Subcutaneous abdominal adipose tissue (tissue), 5 donors: ENCODE results near the gene RETREG2.

Source experiments
- H3K27ac ChIP-seq: one replicate; pipeline ENCODE4 v1.7.0; 2013; ENCODE audit warnings: low read depth, mild to moderate bottlenecking, inconsistent platforms, low read length, moderate library complexity
- H3K27me3 ChIP-seq, 5 donors: one replicate each; pipeline ENCODE4 v1.7.0; 2013; ENCODE audit warnings: low read length in 5 of 5, inconsistent platforms in 1 of 5; ENCODE audit not compliant: control insufficient read depth in 5 of 5, insufficient read depth in 4 of 5
- H3K36me3 ChIP-seq, 5 donors: one replicate each; pipeline ENCODE4 v1.7.0; 2013; ENCODE audit warnings: low read length in 5 of 5; ENCODE audit not compliant: control insufficient read depth in 5 of 5, insufficient read depth in 5 of 5
- H3K4me1 ChIP-seq, 5 donors: one replicate each; pipeline ENCODE4 v1.7.0; 2013; ENCODE audit warnings: low read length in 5 of 5, mild to moderate bottlenecking in 3 of 5, moderate library complexity in 1 of 5; ENCODE audit not compliant: control insufficient read depth in 5 of 5, insufficient read depth in 5 of 5
- H3K4me3 ChIP-seq, 5 donors: one replicate each; pipeline ENCODE4 v1.7.0; 2013; ENCODE audit warnings: low read length in 5 of 5, low read depth in 1 of 5
- H3K9ac ChIP-seq, 5 donors: one replicate each; pipeline ENCODE4 v1.7.0; 2013; ENCODE audit warnings: low read length in 5 of 5, mild to moderate bottlenecking in 4 of 5, moderate library complexity in 3 of 5
- H3K9me3 ChIP-seq, 5 donors: one replicate each; pipeline ENCODE4 v1.7.0; 2013; ENCODE audit warnings: low read length in 5 of 5; ENCODE audit not compliant: control insufficient read depth in 5 of 5
- donor health status: healthy.
- donor health status: healthy.
- donor health status: healthy.
- donor health status: healthy.
- donor health status: healthy.

Gene RETREG2, protein sequence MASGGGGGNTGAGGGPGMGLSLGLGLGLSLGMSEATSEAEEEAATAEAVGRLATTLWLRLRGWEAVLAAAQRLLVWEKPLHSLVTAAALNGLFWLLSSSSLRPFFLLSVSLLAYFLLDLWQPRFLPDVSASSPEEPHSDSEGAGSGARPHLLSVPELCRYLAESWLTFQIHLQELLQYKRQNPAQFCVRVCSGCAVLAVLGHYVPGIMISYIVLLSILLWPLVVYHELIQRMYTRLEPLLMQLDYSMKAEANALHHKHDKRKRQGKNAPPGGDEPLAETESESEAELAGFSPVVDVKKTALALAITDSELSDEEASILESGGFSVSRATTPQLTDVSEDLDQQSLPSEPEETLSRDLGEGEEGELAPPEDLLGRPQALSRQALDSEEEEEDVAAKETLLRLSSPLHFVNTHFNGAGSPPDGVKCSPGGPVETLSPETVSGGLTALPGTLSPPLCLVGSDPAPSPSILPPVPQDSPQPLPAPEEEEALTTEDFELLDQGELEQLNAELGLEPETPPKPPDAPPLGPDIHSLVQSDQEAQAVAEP

GRCh38 chr2:219177552-219178376, at the start of gene RETREG2:
Gene RETREG2 (plus strand): TSS chr2:219178275. CDS start chr2:219178353, 78 bp downstream.
- Histone ChIP-seq H3K36me3 (peaks cover 0 to 57% (median 56%) of the 10 kb centered on the region in 5 donors), H3K27ac (peak within 1 kb of the TSS; percentile 93), H3K27me3 (no peaks in the 10 kb centered on the region), H3K9ac (peak within 1 kb of the TSS; percentile 89 to 92 (median 91)), H3K9me3 (no peaks in the 10 kb centered on the region), H3K4me3 (peak within 1 kb of the TSS; percentile 78 to 97 (median 86)), H3K4me1 (peaks cover 2 to 47% (median 38%) of the 10 kb centered on the region in 5 donors)

DNA sequence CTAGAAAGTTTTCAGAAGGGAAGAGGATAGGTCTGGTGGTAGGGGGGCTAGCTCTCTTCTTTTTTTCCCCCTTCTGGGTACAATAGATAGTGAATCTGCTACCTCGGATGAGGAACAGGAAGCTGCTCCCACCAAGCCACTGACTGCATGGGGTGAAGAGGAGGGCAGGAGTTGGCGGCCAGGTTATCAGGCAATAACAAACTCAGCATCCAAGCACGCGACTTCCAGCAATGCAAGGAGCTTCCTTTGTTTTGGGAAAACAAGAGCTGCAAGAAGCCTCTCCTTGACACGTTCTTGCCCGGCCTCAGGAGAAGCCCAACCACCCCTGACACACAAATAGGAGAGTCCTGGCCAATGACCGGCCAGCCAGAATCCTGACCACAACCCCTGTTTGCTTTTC, 49.7 kb upstream of the RETREG2 start:
- H3K27ac ChIP-seq = no peak overlapping the region
- H3K4me1 ChIP-seq = peaks cover 0 to 22% (median 16%) of the 10 kb centered on the region in 5 donors
- peaks cover 0 to 5% (median 2%) of the 10 kb centered on the region in 5 donors for H3K36me3 ChIP-seq
- H3K9me3 ChIP-seq = no peaks in the 10 kb centered on the region
- H3K4me3 ChIP-seq = no peak overlapping the region
- no peak overlapping the region for H3K9ac ChIP-seq
- H3K27me3 ChIP-seq = no peaks in the 10 kb centered on the region

GRCh38 chr2:219129589-219129988, 48.5 kb upstream of the RETREG2 start:
- peaks cover 0 to 22% (median 16%) of the 10 kb centered on the region in 5 donors for H3K4me1 ChIP-seq
- no peak overlapping the region for H3K27ac ChIP-seq

GRCh38 chr2:219131327-219131726, 46.7 kb upstream of the RETREG2 start:
- peaks cover 0 to 5% (median 2%) of the 10 kb centered on the region in 5 donors for H3K36me3 ChIP-seq
- no peaks in the 10 kb centered on the region for H3K9me3 ChIP-seq
- peaks cover 0 to 12% (median 8%) of the 10 kb centered on the region in 5 donors for H3K4me1 ChIP-seq
- no peak overlapping the region for H3K9ac ChIP-seq
- H3K4me3 ChIP-seq = no peak overlapping the region
- no peak overlapping the region for H3K27ac ChIP-seq
- no peaks in the 10 kb centered on the region for H3K27me3 ChIP-seq

More at GRCh38 chr2:219129589-219129988, 48.5 kb upstream of the RETREG2 start:
- no peaks in the 10 kb centered on the region for H3K27me3 ChIP-seq
- no peak overlapping the region for H3K4me3 ChIP-seq
- no peak overlapping the region for H3K9ac ChIP-seq
- peaks cover 0 to 5% (median 2%) of the 10 kb centered on the region in 5 donors for H3K36me3 ChIP-seq
- H3K9me3 ChIP-seq = no peaks in the 10 kb centered on the region

DNA sequence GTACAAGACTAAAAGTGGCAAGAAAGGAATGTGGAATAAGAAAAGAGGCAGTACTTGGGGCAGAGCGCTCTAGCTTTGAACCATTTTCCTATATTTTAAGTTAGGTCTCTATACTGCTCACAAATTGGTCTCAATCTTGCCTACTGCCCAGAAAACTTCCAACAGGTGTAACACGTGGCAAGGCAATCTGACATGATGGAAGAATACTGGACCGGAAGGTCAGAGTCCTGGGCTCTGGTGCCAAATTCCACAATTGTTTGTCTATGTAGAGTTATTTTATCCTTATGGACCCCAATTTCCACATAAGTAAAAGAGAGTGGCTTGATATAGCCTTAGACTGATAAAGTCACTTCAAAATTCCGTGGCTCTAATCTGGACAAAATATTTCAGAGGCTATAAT, 46.3 kb upstream of the RETREG2 start:
- Histone ChIP-seq H3K27me3 (no peaks in the 10 kb centered on the region), H3K9me3 (no peaks in the 10 kb centered on the region), H3K9ac (no peak overlapping the region), H3K4me1 (peaks cover 0 to 12% (median 8%) of the 10 kb centered on the region in 5 donors), H3K27ac (no peak overlapping the region), H3K4me3 (no peak overlapping the region), H3K36me3 (peaks cover 0 to 5% (median 2%) of the 10 kb centered on the region in 5 donors)

GRCh38 chr2:219133976-219134375, 44.1 kb upstream of the RETREG2 start:
- peaks cover 0 to under 1% (median 0%) of the 10 kb centered on the region in 5 donors for H3K4me1 ChIP-seq
- H3K27me3 ChIP-seq = no peaks in the 10 kb centered on the region
- H3K9ac ChIP-seq = no peak overlapping the region
- peaks cover 0 to 9% (median 5%) of the 10 kb centered on the region in 5 donors for H3K36me3 ChIP-seq
- H3K9me3 ChIP-seq = no peaks in the 10 kb centered on the region
- no peak overlapping the region for H3K27ac ChIP-seq
- H3K4me3 ChIP-seq = no peak overlapping the region

GRCh38 chr2:219140722-219141121, 37.4 kb upstream of the RETREG2 start:
- H3K36me3 ChIP-seq = peaks cover 31 to 54% (median 36%) of the 10 kb centered on the region in 5 donors
- H3K9me3 ChIP-seq = no peaks in the 10 kb centered on the region
- no peaks in the 10 kb centered on the region for H3K27me3 ChIP-seq

DNA sequence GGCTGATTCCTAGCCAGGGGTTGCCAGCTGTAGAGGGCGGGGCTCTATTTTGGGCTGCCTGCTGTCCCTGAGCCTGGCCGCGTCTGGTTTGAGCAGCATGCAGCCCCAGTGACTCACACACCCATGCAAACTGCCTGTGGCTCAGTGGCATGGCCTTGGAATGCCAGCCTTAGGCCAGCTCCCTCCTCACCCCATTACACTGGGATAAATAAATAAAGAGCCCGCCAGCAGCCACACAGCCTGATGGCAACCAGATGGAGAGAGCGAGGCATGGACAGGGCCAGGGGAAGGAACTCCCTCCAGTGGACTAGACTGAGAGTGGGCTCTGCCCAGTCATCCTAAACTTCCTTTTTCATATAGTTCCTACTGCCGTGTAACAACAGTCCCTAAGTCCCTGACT, 35.7 kb upstream of the RETREG2 start:
- H3K4me1 ChIP-seq = no peaks in the 10 kb centered on the region
- H3K9ac ChIP-seq = no peak overlapping the region
- no peak overlapping the region for H3K4me3 ChIP-seq
- no peaks in the 10 kb centered on the region for H3K9me3 ChIP-seq
- peaks cover 31 to 69% (median 51%) of the 10 kb centered on the region in 5 donors for H3K36me3 ChIP-seq
- no peak overlapping the region for H3K27ac ChIP-seq
- H3K27me3 ChIP-seq = no peaks in the 10 kb centered on the region

More at GRCh38 chr2:219140722-219141121, 37.4 kb upstream of the RETREG2 start:
- no peak overlapping the region for H3K9ac ChIP-seq
- no peak overlapping the region for H3K4me3 ChIP-seq
- H3K27ac ChIP-seq = no peak overlapping the region
- H3K4me1 ChIP-seq = no peaks in the 10 kb centered on the region

DNA sequence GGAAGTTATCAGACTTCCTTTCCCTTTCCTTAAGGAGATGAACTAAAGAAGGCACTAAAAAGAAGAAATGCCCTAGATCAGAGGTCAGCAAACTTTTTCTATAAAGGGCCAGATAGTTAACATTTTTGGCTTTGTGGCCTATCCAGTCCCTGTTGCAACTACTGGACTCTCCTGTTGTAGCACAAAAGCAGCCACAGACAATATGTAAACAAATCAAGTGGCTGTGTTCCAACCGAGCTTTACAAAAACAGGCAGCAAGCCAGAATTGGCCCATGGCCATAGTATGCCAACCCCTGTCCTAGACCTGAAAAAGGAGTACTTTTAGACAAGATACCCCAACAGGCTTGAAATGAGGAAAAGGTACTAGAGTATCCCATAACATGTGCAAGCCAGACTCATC, 28.4 kb upstream of the RETREG2 start:
- no peak overlapping the region for H3K27ac ChIP-seq
- no peak overlapping the region for H3K4me3 ChIP-seq
- peaks cover 0 to 6% (median 0%) of the 10 kb centered on the region in 5 donors for H3K4me1 ChIP-seq
- peak overlapping the region in 2 of 5 donors; percentile 20 to 22 for H3K9ac ChIP-seq
- H3K36me3 ChIP-seq = peaks cover 18 to 42% (median 35%) of the 10 kb centered on the region in 5 donors
- H3K9me3 ChIP-seq = no peaks in the 10 kb centered on the region
- no peaks in the 10 kb centered on the region for H3K27me3 ChIP-seq
